Choroid plexus epithelial cell (primary cell): ENCODE data around the gene SLC16A5.

Experiments used
- DNase-seq: peaks from one replicate; pipeline ENCODE4 v3.0.0-alpha.2; 2010; ENCODE audit warnings: low read depth
- H3K4me3 ChIP-seq: 2 replicates; pipeline ENCODE4 v1.5.1; 2011; ENCODE audit warnings: low read depth, mild to moderate bottlenecking, control low read depth, low read length, moderate library complexity
- TF ChIP-seq, protein P1 (sequence below): conservative IDR thresholded peaks from 2 replicates; pipeline ENCODE4 v1.5.1; 2011; ENCODE audit warnings: low read depth, mild to moderate bottlenecking, control low read depth, inconsistent platforms, low read length, moderate library complexity

SLC16A5 gene

DNA sequence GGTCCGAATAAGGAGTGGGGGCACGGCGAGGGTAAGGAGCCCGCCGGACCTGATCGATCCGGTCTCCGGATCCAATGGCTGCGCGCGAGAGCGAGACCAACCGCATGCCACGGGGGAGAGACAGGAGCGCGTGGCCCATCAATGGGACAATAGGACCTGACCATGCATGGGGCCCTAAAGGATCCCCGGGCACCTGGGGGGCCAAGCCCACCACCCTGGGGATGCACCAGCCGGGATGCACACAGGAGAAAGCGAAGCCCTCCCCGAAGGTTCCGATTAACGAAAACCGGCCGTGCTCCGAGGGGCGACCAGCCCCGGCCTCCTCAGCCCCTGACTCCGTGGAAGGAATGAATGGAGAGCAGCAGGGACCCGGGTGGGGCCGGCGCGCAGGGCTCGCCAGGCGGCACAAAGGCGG lies 66.0 kb downstream of the SLC16A5 start:
- TF ChIP-seq, protein P1, sequence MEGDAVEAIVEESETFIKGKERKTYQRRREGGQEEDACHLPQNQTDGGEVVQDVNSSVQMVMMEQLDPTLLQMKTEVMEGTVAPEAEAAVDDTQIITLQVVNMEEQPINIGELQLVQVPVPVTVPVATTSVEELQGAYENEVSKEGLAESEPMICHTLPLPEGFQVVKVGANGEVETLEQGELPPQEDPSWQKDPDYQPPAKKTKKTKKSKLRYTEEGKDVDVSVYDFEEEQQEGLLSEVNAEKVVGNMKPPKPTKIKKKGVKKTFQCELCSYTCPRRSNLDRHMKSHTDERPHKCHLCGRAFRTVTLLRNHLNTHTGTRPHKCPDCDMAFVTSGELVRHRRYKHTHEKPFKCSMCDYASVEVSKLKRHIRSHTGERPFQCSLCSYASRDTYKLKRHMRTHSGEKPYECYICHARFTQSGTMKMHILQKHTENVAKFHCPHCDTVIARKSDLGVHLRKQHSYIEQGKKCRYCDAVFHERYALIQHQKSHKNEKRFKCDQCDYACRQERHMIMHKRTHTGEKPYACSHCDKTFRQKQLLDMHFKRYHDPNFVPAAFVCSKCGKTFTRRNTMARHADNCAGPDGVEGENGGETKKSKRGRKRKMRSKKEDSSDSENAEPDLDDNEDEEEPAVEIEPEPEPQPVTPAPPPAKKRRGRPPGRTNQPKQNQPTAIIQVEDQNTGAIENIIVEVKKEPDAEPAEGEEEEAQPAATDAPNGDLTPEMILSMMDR = no peak
- no peak for DNase-seq
- H3K4me3 ChIP-seq = peak overlapping the region; percentile 89

DNA sequence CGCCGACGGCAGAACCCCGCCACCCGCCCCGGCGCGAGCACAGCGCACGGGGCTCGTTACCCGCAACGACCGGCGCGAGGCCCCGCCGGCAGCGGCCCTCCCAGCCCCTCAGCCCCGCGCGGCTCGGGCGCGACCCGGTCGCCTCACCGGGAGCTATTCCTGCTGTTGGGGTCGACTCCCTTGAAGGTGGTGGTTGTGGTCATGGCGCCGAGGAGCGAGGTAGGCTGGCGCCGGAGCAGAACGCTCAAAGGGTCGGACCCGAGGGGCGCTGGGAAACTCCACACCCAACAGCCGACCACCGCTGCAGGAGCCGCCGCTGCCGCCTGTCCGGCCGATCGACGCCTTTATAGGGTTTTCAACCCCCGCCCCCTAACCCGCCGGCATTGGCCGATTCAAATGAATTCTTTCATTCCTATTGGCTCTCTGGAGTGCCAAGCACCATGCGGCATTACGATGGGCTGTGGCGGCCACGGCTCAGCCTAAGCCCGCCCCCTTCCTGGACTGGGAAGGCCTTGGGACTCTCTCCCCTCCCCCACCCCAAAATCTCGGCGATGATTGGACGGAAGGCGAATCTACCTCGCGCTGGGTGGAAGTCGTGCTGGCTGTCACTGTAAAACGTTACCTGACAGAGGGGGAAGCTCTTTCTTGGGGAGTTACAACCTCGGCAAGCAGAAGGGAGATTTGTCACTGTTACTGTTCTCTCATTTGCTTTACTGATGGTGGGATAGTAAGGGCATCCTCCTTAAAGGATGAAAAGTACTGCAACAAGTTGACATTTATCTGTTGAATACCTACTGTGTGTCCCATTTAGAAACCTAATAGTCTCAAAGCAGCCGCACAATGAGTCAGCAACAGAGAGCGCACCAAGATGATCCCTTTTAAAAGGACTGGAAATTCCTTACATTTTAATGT lies 66.7 kb downstream of the SLC16A5 start, which contains the start of gene JPT1:
Gene JPT1 (minus strand): TSS at position 318 of the 912 bp plus-strand sequence. CDS start 115 bp downstream, at position 203.
- DNase-seq = peak; percentile 99
- H3K4me3 ChIP-seq = peak within 1 kb of the TSS; percentile 89
- TF ChIP-seq, protein P1 = no peak

GRCh38 chr17:75155191-75155601 lies 67.4 kb downstream of the SLC16A5 start:
- TF ChIP-seq, protein P1 = no peak
- no peak overlapping the region for H3K4me3 ChIP-seq
- no peak for DNase-seq
